Neural progenitor cell (in vitro differentiated cells): Measurements from ENCODE around the gene LRP3.

Source experiments
- CTCF ChIP-seq: fragments of 200-600 bp; sonication (generic); IDR thresholded peaks from 2 replicates; pipeline ENCODE4 v1.5.1; 2017; ENCODE audit warnings: antibody characterized with exemption, mild to moderate bottlenecking
- EZH2 ChIP-seq: fragments of 200-600 bp; sonication (generic); IDR thresholded peaks from 2 replicates; pipeline ENCODE4 v1.6.1; 2017; ENCODE audit warnings: antibody characterized with exemption, mild to moderate bottlenecking, moderate library complexity
- EZH2phosphoT487 ChIP-seq: fragments of 200-600 bp; sonication (generic); IDR thresholded peaks from 2 replicates; pipeline ENCODE4 v1.6.1; 2017; ENCODE audit warnings: antibody characterized with exemption

- TF ChIP-seq CTCF (no peak), EZH2 (no peak), EZH2phosphoT487 (no peak)
Observed at GRCh38 chr19:33252418-33252962, 58.4 kb downstream of the LRP3 start.
